GM21786 (cell line): Measurements from ENCODE around the gene NOS2.
"Not testable (repeated sequence)": the region's sequence is repeated elsewhere in the genome, so short reads cannot be mapped to it uniquely, and the experiment has no call there.

Experiments
- ATAC-seq: cut with Tn5 transposase; IDR thresholded peaks from one replicate; pipeline ENCODE4 v1.9.1; 2021; ENCODE audit not compliant: unreplicated experiment

The NOS2 gene

GRCh38 chr17:27792095-27792494 is 8.2 kb downstream of the NOS2 start:
- no peak for ATAC-seq

GRCh38 chr17:27788919-27789318 is 11.4 kb downstream of the NOS2 start:
- ATAC-seq, result no peak

- ATAC-seq, result no peak
Measured at GRCh38 chr17:27783440-27784350, 16.6 kb downstream of the NOS2 start.

GRCh38 chr17:27782791-27783206 is 17.5 kb downstream of the NOS2 start:
- no peak for ATAC-seq

GRCh38 chr17:27780828-27781404 is 19.4 kb downstream of the NOS2 start:
- no peak for ATAC-seq

GRCh38 chr17:27780092-27780827 is 20.1 kb downstream of the NOS2 start:
- no peak for ATAC-seq

GRCh38 chr17:27778183-27778582 is 22.1 kb downstream of the NOS2 start:
- ATAC-seq, result no peak

GRCh38 chr17:27776882-27777624 is 23.3 kb downstream of the NOS2 start:
- ATAC-seq, result no peak

- ATAC-seq, result no peak
Measured at GRCh38 chr17:27771586-27771985, 28.7 kb downstream of the NOS2 start.

GRCh38 chr17:27770877-27771276 is 29.5 kb downstream of the NOS2 start:
- ATAC-seq, result no peak

- no peak for ATAC-seq
Measured at GRCh38 chr17:27768858-27769410, 31.4 kb downstream of the NOS2 start.

GRCh38 chr17:27766438-27766837 is 33.9 kb downstream of the NOS2 start:
- ATAC-seq, result no peak

GRCh38 chr17:27765353-27765752 is 35.0 kb downstream of the NOS2 start:
- ATAC-seq, result no peak

GRCh38 chr17:27764589-27764988 is 35.7 kb downstream of the NOS2 start:
- ATAC-seq, result no peak

GRCh38 chr17:27762527-27763305 is 37.6 kb downstream of the NOS2 start:
- no peak for ATAC-seq

- ATAC-seq, result not testable (repeated sequence)
Measured at GRCh38 chr17:27760931-27761330, 39.4 kb downstream of the NOS2 start.

GRCh38 chr17:27760069-27760885 is 40.1 kb downstream of the NOS2 start:
- ATAC-seq, result no peak

GRCh38 chr17:27759528-27759927 is 40.8 kb downstream of the NOS2 start:
- ATAC-seq, result no peak
